Measurements from ENCODE around the gene NNMT.

DNA sequence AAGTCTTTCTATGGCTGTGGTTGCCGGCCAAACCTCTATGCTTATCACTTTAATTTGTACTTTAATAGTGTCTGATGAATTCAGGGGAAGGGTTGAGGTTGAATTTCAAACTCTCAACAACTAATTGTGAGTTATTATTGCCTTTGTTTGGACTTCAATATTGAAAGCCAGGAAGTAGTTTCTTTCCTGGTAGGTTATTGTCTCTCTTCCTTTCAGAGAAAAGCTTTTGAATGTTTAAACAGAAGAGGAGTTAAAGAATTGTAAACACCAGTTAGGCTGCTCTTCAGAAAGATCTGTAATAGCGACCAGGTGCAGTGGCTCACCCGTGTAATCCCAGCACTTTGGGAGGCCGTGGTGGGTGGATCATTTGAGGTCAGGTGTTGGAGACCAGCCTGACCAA lies 22.2 kb downstream of the NNMT start:
- TF ChIP-seq, protein P1, sequence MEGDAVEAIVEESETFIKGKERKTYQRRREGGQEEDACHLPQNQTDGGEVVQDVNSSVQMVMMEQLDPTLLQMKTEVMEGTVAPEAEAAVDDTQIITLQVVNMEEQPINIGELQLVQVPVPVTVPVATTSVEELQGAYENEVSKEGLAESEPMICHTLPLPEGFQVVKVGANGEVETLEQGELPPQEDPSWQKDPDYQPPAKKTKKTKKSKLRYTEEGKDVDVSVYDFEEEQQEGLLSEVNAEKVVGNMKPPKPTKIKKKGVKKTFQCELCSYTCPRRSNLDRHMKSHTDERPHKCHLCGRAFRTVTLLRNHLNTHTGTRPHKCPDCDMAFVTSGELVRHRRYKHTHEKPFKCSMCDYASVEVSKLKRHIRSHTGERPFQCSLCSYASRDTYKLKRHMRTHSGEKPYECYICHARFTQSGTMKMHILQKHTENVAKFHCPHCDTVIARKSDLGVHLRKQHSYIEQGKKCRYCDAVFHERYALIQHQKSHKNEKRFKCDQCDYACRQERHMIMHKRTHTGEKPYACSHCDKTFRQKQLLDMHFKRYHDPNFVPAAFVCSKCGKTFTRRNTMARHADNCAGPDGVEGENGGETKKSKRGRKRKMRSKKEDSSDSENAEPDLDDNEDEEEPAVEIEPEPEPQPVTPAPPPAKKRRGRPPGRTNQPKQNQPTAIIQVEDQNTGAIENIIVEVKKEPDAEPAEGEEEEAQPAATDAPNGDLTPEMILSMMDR (IDR thresholded peaks at IDR 0.05; ENCODE audit: low read length) = no peak
- TF ChIP-seq EZH2phosphoT487 (IDR thresholded peaks at IDR 0.05; ENCODE audit: low read length) (no peak), EZH2 (optimal IDR thresholded peaks at IDR 0.05; ENCODE audit: low read depth, low read length) (no peak)
